WTC11 (cell line): ENCODE measurements around the gene ASMTL. TPM values are rescaled to one million over a fixed set of nuclear protein-coding genes. Genes with fewer than 3 reads are reported as not detected.

Experiments used
- ATAC-seq: fragments of 200-7000 bp; cut with Tn5 transposase; 2 replicates; pipeline ENCODE4 v1.10.0; 2021; ENCODE audit warnings: mild to moderate bottlenecking, moderate library complexity
- CTCF ChIA-PET: fragments of 300-600 bp; sonication (Branson Sonifier 250); formaldehyde crosslinking; loops from one replicate; lab custom pipeline; 2021; ENCODE audit warnings: antibody characterized with exemption; lab: Charles Lee
- POLR2A ChIA-PET: fragments of 350-600 bp; sonication (Branson Sonifier 250); formaldehyde crosslinking; loops from one replicate; lab custom pipeline; 2021; ENCODE audit warnings: antibody characterized with exemption; lab: Charles Lee
- DNase-seq: peaks from one replicate; pipeline ENCODE4 v3.0.0; 2021; ENCODE audit warnings: low spot score
- H3K27ac Mint-ChIP-seq: 2 replicates; pipeline ENCODE4 v1.8.0; 2021; ENCODE audit warnings: mixed read lengths
- H3K27me3 Mint-ChIP-seq: 2 replicates; pipeline ENCODE4 v1.8.0; 2021; ENCODE audit warnings: low read depth, mild to moderate bottlenecking, moderate library complexity, mixed read lengths
- H3K36me3 Mint-ChIP-seq: 2 replicates; pipeline ENCODE4 v1.8.0; 2021; ENCODE audit warnings: mixed read lengths
- H3K4me1 Mint-ChIP-seq: 2 replicates; pipeline ENCODE4 v1.8.0; 2022; ENCODE audit warnings: mixed read lengths
- H3K4me3 Mint-ChIP-seq: 2 replicates; pipeline ENCODE4 v1.8.0; 2021; ENCODE audit warnings: mild to moderate bottlenecking, moderate library complexity, mixed read lengths
- H3K9me3 Mint-ChIP-seq: 2 replicates; pipeline ENCODE4 v1.8.0; 2021; ENCODE audit warnings: mixed read lengths
- ATF1 ChIP-seq: sonication (generic); formaldehyde crosslinking; IDR thresholded peaks from 2 replicates; pipeline ENCODE4 v1.8.1; 2023; ENCODE audit warnings: mild to moderate bottlenecking, moderate library complexity, missing genetic modification reagents
- CREM ChIP-seq: sonication (generic); formaldehyde crosslinking; IDR thresholded peaks from 2 replicates; pipeline ENCODE4 v1.8.1; 2022; ENCODE audit warnings: mild to moderate bottlenecking, missing genetic modification reagents, moderate library complexity
- E2F1 ChIP-seq: sonication (generic); formaldehyde crosslinking; IDR thresholded peaks from 2 replicates; pipeline ENCODE4 v1.8.0; 2022; ENCODE audit warnings: mild to moderate bottlenecking, missing genetic modification reagents
- E2F4 ChIP-seq: sonication (generic); formaldehyde crosslinking; IDR thresholded peaks from 2 replicates; pipeline ENCODE4 v1.8.1; 2022; ENCODE audit warnings: low read depth, mild to moderate bottlenecking, moderate library complexity, missing genetic modification reagents, borderline replicate concordance
- EMX1 ChIP-seq: fragments of 250-450 bp; sonication (Bioruptor Pico); IDR thresholded peaks from 2 replicates; pipeline ENCODE4 v1.8.0; 2021; ENCODE audit warnings: mild to moderate bottlenecking
- GTF2I ChIP-seq: fragments of 250-450 bp; sonication (Bioruptor Pico); conservative IDR thresholded peaks from 2 replicates; pipeline ENCODE4 v1.4.0; 2021; ENCODE audit warnings: mild to moderate bottlenecking
- IRF2 ChIP-seq: sonication (generic); formaldehyde crosslinking; IDR thresholded peaks from 2 replicates; pipeline ENCODE4 v1.8.0; 2022; ENCODE audit warnings: low read depth, missing genetic modification reagents, borderline replicate concordance
- JUN ChIP-seq: sonication (generic); formaldehyde crosslinking; IDR thresholded peaks from 2 replicates; pipeline ENCODE4 v1.8.0; 2023; ENCODE audit warnings: mild to moderate bottlenecking, missing genetic modification reagents
- MXD4 ChIP-seq: fragments of 250-450 bp; sonication (Bioruptor Pico); IDR thresholded peaks from 2 replicates; pipeline ENCODE4 v1.8.0; 2021; ENCODE audit warnings: mild to moderate bottlenecking, moderate library complexity, borderline replicate concordance
- NFATC4 ChIP-seq: fragments of 250-450 bp; sonication (Bioruptor Pico); IDR thresholded peaks from 2 replicates; pipeline ENCODE4 v1.9.0; 2021; ENCODE audit warnings: mild to moderate bottlenecking
- TCF7 ChIP-seq: sonication (generic); formaldehyde crosslinking; IDR thresholded peaks from 2 replicates; pipeline ENCODE4 v1.8.0; 2022; ENCODE audit warnings: mild to moderate bottlenecking, low read depth, missing genetic modification reagents, moderate library complexity
- ZNF232 ChIP-seq: sonication (generic); formaldehyde crosslinking; IDR thresholded peaks from 2 replicates; pipeline ENCODE4 v1.8.0; 2022; ENCODE audit warnings: mild to moderate bottlenecking, missing genetic modification reagents
- ZNF532 ChIP-seq: fragments of 250-450 bp; sonication (Bioruptor Pico); IDR thresholded peaks from 2 replicates; pipeline ENCODE4 v1.9.0; 2021; ENCODE audit warnings: mild to moderate bottlenecking, borderline replicate concordance
- total RNA-seq: library from RNA; stranded (reverse); gene quantifications from 3 replicates; pipeline ENCODE4 v1.2.3, GENCODE V29; 2021
- TF ChIP-seq, protein P1 (sequence below): fragments of 200-600 bp; IDR thresholded peaks from 2 replicates; pipeline ENCODE4 v1.8.0; 2022; ENCODE audit warnings: antibody characterized with exemption
- TF ChIP-seq, protein P2 (sequence below): sonication (generic); formaldehyde crosslinking; IDR thresholded peaks from 2 replicates; pipeline ENCODE4 v1.8.0; 2023; ENCODE audit warnings: mild to moderate bottlenecking, missing genetic modification reagents
- TF ChIP-seq, protein P3 (sequence below): sonication (generic); formaldehyde crosslinking; conservative IDR thresholded peaks from 2 replicates; pipeline ENCODE4 v1.8.1; 2022; ENCODE audit warnings: mild to moderate bottlenecking, missing genetic modification reagents
- TF ChIP-seq, protein P4 (sequence below): sonication (generic); formaldehyde crosslinking; IDR thresholded peaks from 2 replicates; pipeline ENCODE4 v1.8.1; 2023; ENCODE audit warnings: mild to moderate bottlenecking, missing genetic modification reagents, moderate library complexity

The ASMTL gene
- total RNA-seq, 1 experiment from 2014 or later = 70.6 TPM

DNA sequence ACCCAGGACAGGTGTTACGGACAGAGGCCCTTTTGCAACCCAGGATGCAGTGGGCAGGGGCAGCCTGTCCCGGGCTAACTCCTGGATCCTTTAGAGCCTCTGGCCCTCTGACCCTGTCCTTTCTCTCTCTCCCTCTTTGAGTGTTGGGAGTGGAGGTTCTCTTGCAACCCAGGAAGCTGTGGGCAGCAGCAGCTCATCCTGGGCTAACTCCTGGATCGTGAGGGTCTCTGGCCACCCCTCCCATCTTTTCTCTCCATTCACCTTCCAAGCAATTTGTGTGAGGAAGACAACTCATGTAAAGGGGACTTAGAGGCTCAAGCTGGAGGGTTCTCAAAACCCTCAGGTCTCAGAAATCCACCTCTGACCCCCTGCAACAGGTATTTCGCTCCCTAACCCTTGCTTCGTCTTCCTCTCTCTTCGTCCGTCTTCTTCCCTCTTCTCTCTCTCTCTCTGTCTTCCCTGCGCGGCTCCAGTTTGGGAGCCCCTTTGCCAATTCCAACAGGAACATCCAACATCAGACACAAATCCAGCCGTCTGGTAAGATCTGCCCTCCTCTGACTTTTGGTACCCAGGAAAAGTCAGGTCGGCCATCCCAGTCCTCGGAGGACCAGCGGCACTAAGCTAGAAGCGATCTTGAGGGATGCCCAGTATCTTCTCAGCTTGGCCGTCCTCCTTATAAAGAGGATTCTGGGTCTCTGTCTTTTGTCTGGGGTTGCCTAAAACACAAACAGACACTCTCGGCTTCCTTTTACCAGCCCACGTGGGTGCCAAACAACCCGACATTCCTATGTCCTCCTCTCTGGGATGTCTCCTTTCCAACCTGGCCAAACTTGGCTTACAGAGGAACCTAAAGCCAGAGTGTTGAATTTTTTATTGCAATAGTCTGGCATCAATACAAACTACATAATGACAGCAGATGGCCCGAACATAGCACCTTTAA is 7.9 kb downstream of the ASMTL start (continued):
- TF ChIP-seq IRF2 (CRISPR knock-in tag) (no peak), GTF2I (CRISPR knock-in tag) (no peak), JUN (CRISPR knock-in tag) (no peak), NFATC4 (CRISPR knock-in tag) (no peak), E2F4 (CRISPR knock-in tag) (no peak), ATF1 (CRISPR knock-in tag) (no peak), MXD4 (CRISPR knock-in tag) (no peak), TCF7 (CRISPR knock-in tag) (no peak), ZNF232 (CRISPR knock-in tag) (no peak), CREM (CRISPR knock-in tag) (no peak)
- TF ChIP-seq, protein P1, sequence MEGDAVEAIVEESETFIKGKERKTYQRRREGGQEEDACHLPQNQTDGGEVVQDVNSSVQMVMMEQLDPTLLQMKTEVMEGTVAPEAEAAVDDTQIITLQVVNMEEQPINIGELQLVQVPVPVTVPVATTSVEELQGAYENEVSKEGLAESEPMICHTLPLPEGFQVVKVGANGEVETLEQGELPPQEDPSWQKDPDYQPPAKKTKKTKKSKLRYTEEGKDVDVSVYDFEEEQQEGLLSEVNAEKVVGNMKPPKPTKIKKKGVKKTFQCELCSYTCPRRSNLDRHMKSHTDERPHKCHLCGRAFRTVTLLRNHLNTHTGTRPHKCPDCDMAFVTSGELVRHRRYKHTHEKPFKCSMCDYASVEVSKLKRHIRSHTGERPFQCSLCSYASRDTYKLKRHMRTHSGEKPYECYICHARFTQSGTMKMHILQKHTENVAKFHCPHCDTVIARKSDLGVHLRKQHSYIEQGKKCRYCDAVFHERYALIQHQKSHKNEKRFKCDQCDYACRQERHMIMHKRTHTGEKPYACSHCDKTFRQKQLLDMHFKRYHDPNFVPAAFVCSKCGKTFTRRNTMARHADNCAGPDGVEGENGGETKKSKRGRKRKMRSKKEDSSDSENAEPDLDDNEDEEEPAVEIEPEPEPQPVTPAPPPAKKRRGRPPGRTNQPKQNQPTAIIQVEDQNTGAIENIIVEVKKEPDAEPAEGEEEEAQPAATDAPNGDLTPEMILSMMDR = no peak
- TF ChIP-seq, protein P2, sequence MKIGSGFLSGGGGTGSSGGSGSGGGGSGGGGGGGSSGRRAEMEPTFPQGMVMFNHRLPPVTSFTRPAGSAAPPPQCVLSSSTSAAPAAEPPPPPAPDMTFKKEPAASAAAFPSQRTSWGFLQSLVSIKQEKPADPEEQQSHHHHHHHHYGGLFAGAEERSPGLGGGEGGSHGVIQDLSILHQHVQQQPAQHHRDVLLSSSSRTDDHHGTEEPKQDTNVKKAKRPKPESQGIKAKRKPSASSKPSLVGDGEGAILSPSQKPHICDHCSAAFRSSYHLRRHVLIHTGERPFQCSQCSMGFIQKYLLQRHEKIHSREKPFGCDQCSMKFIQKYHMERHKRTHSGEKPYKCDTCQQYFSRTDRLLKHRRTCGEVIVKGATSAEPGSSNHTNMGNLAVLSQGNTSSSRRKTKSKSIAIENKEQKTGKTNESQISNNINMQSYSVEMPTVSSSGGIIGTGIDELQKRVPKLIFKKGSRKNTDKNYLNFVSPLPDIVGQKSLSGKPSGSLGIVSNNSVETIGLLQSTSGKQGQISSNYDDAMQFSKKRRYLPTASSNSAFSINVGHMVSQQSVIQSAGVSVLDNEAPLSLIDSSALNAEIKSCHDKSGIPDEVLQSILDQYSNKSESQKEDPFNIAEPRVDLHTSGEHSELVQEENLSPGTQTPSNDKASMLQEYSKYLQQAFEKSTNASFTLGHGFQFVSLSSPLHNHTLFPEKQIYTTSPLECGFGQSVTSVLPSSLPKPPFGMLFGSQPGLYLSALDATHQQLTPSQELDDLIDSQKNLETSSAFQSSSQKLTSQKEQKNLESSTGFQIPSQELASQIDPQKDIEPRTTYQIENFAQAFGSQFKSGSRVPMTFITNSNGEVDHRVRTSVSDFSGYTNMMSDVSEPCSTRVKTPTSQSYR (CRISPR knock-in tag) = no peak
- TF ChIP-seq, all 79 proteins: peak for 0

GRCh38 chrX:1443496-1444075 is 9.1 kb downstream of the ASMTL start:
- Mint-ChIP-seq H3K9me3 (peaks cover 40% of the 10 kb centered on the region), H3K4me3 (no peak overlapping the region), H3K27me3 (no peaks in the 10 kb centered on the region), H3K4me1 (no peaks in the 10 kb centered on the region), H3K27ac (no peak overlapping the region), H3K36me3 (peaks cover 66% of the 10 kb centered on the region)
- ATAC-seq = no peak
- ChIA-PET POLR2A (no interaction called here), CTCF (no interaction called here)
- TF ChIP-seq, protein P3, sequence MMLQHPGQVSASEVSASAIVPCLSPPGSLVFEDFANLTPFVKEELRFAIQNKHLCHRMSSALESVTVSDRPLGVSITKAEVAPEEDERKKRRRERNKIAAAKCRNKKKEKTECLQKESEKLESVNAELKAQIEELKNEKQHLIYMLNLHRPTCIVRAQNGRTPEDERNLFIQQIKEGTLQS = no peak
- TF ChIP-seq ZNF532 (CRISPR knock-in tag) = no peak
- TF ChIP-seq E2F1 (CRISPR knock-in tag) = no peak
- no peak for TF ChIP-seq CREM (CRISPR knock-in tag)
- TF ChIP-seq EMX1 (CRISPR knock-in tag) = no peak
- TF ChIP-seq, protein P4, sequence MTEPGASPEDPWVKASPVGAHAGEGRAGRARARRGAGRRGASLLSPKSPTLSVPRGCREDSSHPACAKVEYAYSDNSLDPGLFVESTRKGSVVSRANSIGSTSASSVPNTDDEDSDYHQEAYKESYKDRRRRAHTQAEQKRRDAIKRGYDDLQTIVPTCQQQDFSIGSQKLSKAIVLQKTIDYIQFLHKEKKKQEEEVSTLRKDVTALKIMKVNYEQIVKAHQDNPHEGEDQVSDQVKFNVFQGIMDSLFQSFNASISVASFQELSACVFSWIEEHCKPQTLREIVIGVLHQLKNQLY (CRISPR knock-in tag) = no peak
- TF ChIP-seq ATF1 (CRISPR knock-in tag) = no peak
- peak; percentile 7 for DNase-seq
